Liver (tissue), 9 donors: ENCODE results near the gene RTBDN. TPM values are rescaled to one million over a fixed set of nuclear protein-coding genes. Genes with fewer than 3 reads are reported as not detected.

Experiments
- DNase-seq: peaks from one replicate; pipeline ENCODE4 v3.0.0-alpha.2; 2017; ENCODE audit warnings: low spot score
- H3K27ac ChIP-seq, 2 donors: one replicate each; pipeline ENCODE4 v1.7.0; 2013; ENCODE audit warnings: inconsistent platforms in 2 of 2, low read length in 2 of 2, control low read depth in 1 of 2, low read depth in 1 of 2, mild to moderate bottlenecking in 1 of 2
- H3K27me3 ChIP-seq, 4 donors: one replicate each; pipeline versions ENCODE4 v1.6.1 to v1.7.0; 2013; ENCODE audit warnings: low read length in 3 of 4, inconsistent platforms in 1 of 4, mild to moderate bottlenecking in 1 of 4, moderate library complexity in 1 of 4; ENCODE audit not compliant: control insufficient read depth in 4 of 4, insufficient read depth in 4 of 4
- H3K36me3 ChIP-seq, 4 donors: one replicate each; pipeline versions ENCODE4 v1.6.1 to v1.7.0; 2013; ENCODE audit warnings: low read length in 3 of 4, mild to moderate bottlenecking in 3 of 4, low read depth in 1 of 4, moderate library complexity in 1 of 4; ENCODE audit not compliant: control insufficient read depth in 4 of 4, insufficient read depth in 3 of 4
- H3K4me1 ChIP-seq, 4 donors: one replicate each; pipeline versions ENCODE4 v1.6.1 to v1.7.0; 2013; ENCODE audit warnings: low read length in 3 of 4, mild to moderate bottlenecking in 3 of 4, moderate library complexity in 1 of 4; ENCODE audit not compliant: control insufficient read depth in 4 of 4, insufficient read depth in 4 of 4
- H3K4me3 ChIP-seq, 3 donors: one replicate each; pipeline versions ENCODE4 v1.6.1 to v1.7.0; 2013; ENCODE audit warnings: low read length in 3 of 3, control low read depth in 1 of 3, low read depth in 1 of 3, mild to moderate bottlenecking in 1 of 3
- H3K9ac ChIP-seq, 2 donors: one replicate each; pipeline ENCODE4 v1.7.0; 2013; ENCODE audit warnings: low read length in 2 of 2, mild to moderate bottlenecking in 2 of 2, moderate library complexity in 2 of 2, control low read depth in 1 of 2, low read depth in 1 of 2
- H3K9me3 ChIP-seq, 4 donors: one replicate each; pipeline versions ENCODE4 v1.6.1 to v1.7.0; 2013; ENCODE audit warnings: low read length in 3 of 4; ENCODE audit not compliant: control insufficient read depth in 4 of 4
- ATF3 ChIP-seq: IDR thresholded peaks from 2 replicates; pipeline ENCODE4 v1.6.1; 2016; ENCODE audit warnings: antibody characterized with exemption
- CTCF ChIP-seq: fragments of 150-350 bp; IDR thresholded peaks from 2 replicates; pipeline ENCODE4 v1.5.1; 2017; ENCODE audit warnings: improper control_type of control experiment, low read depth, low read length; ENCODE audit not compliant: missing input control
- EGR1 ChIP-seq, 2 donors: IDR thresholded peaks; 2 replicates each; pipeline ENCODE4 v1.6.1; 2016 to 2018; ENCODE audit warnings: antibody characterized with exemption in 2 of 2, low read depth in 2 of 2
- FOXA1 ChIP-seq: IDR thresholded peaks from 2 replicates; pipeline ENCODE4 v1.6.1; 2016; ENCODE audit warnings: antibody characterized with exemption
- FOXA2 ChIP-seq: IDR thresholded peaks from 2 replicates; pipeline ENCODE4 v1.6.1; 2016; ENCODE audit warnings: antibody characterized with exemption
- GABPA ChIP-seq, 2 donors: IDR thresholded peaks in 1 of 2; conservative IDR thresholded peaks in 1 of 2; 2 replicates each; pipeline ENCODE4 v1.6.1; 2016; ENCODE audit warnings: antibody characterized with exemption in 2 of 2, mild to moderate bottlenecking in 1 of 2, moderate library complexity in 1 of 2
- HNF4A ChIP-seq, 2 donors: conservative IDR thresholded peaks; 2 replicates each; pipeline ENCODE4 v1.6.1; 2016; ENCODE audit warnings: antibody characterized with exemption in 2 of 2, mild to moderate bottlenecking in 2 of 2
- HNF4G ChIP-seq: IDR thresholded peaks from 2 replicates; pipeline ENCODE4 v1.6.1; 2016; ENCODE audit warnings: antibody characterized with exemption
- JUND ChIP-seq, 2 donors: IDR thresholded peaks; 2 replicates each; pipeline ENCODE4 v1.6.1; 2016; ENCODE audit warnings: antibody characterized with exemption in 2 of 2
- NR2F2 ChIP-seq: IDR thresholded peaks from 2 replicates; pipeline ENCODE4 v1.6.1; 2016; ENCODE audit warnings: antibody characterized with exemption
- RAD21 ChIP-seq, 2 donors: IDR thresholded peaks; 2 replicates each; pipeline ENCODE4 v1.6.1; 2016; ENCODE audit warnings: antibody characterized with exemption in 2 of 2, mild to moderate bottlenecking in 2 of 2
- REST ChIP-seq: IDR thresholded peaks from 2 replicates; pipeline ENCODE4 v1.6.1; 2016; ENCODE audit warnings: antibody characterized with exemption, mild to moderate bottlenecking
- RXRA ChIP-seq, 2 donors: IDR thresholded peaks; 2 replicates each; pipeline ENCODE4 v1.6.1; 2017 to 2018; ENCODE audit warnings: antibody characterized with exemption in 2 of 2, mild to moderate bottlenecking in 1 of 2
- SP1 ChIP-seq: IDR thresholded peaks from 2 replicates; pipeline ENCODE4 v1.6.1; 2018; ENCODE audit warnings: antibody characterized with exemption, mild to moderate bottlenecking
- TAF1 ChIP-seq: conservative IDR thresholded peaks from 2 replicates; pipeline ENCODE4 v1.6.1; 2016; ENCODE audit warnings: antibody characterized with exemption, mild to moderate bottlenecking
- YY1 ChIP-seq: IDR thresholded peaks from 2 replicates; pipeline ENCODE4 v1.6.1; 2016; ENCODE audit warnings: antibody characterized with exemption, mild to moderate bottlenecking
- WGBS: extraction: QIAGEN DNeasy Blood & Tissue Kit; methylation state at CpG from one replicate; pipeline ENCODE4 v1.1.7; 2013; 5-methylcytosine and 5-hydroxymethylcytosine counted together
- polyA plus RNA-seq, 2 donors: library from polyadenylated mRNA; stranded (reverse) in 1 of 2; unstranded in 1 of 2; fragments of 200-250 nt in 1 of 2; fragments of >200 nt in 1 of 2; fragmentation: Nextera tagmentation in 1 of 2; extraction: Ambion mirVana in 1 of 2; gene quantifications; one replicate each; pipeline versions ENCODE4 v1.2.1 to v1.2.3, GENCODE V29; 2013 to 2015
- total RNA-seq, 2 donors: library from RNA; depleted of rRNA; stranded (reverse); fragments of >200 nt; gene quantifications; one replicate each; pipeline ENCODE4 v1.2.3, GENCODE V29; 2014
- TF ChIP-seq, protein P1 (sequence below): IDR thresholded peaks from 2 replicates; pipeline ENCODE4 v1.6.1; 2016; ENCODE audit warnings: antibody characterized with exemption
- TF ChIP-seq, protein P2 (sequence below): IDR thresholded peaks from 2 replicates; pipeline ENCODE4 v1.6.1; 2016; ENCODE audit warnings: antibody characterized with exemption
- donor health status: healthy.
- donor health status: healthy.
- donor health status: healthy.
- donor health status: healthy.
- donor health status: healthy.

Gene RTBDN
- total and polyA plus RNA-seq, 4 donors = not detected

DNA sequence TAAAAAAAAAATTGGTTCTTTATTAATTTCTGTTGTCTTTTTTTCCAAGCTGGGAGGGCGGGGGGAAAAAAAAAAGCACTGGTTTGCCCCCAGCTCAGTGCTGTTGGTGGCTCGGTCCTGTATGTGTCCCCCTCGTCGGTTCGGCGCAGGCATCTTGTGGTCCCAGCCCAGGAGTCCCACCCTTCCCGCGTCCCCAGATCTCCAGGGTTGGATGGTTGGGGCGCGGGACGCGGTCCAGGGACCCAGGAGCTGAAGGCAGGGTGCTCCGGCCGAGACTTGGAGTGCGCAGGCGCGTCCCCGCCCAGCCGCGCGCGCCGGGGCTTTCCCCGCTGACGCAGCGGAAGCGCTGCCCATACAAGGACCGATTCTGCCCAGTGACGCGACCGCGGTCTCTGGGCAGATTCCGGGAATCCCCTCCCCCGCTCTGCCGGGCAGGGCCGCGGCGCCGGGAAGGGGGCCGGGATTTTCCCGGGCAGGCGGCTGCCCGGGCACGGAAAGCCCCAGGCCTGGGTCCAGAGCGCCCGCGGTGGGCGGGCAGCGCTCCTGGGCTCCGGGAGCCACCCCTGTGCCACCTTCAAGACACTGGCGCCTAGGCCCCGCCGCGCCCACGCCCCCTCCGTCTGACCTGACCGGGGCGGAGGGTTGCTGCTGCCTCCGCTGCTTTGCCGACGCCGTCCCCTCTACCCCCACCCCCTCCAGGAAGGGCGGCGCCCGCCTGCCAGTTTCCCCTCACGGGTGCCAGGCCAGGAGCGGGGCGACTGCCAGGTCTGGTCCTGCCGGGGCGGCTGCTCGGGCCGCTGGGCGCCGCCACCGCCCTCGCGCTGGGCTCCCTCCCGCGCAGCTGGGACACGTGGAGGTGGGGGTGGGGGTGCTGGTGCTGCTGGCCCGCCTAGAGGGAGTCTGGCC is 40.8 kb downstream of the RTBDN start:
- TF ChIP-seq RAD21 (IDR thresholded peaks at IDR 0.05) (peak in 1 of 2 donors; percentile 18), FOXA2 (peak; percentile 13), SP1 (peak; percentile 46), EGR1 (IDR thresholded peaks at IDR 0.05; ENCODE audit: low read depth in 2 of 2) (peak; percentile 70 to 75), FOXA1 (no peak), YY1 (peak; percentile 69), TAF1 (peak; percentile 59), CTCF (no peak), HNF4G (no peak), REST (peak; percentile 88), RXRA (IDR thresholded peaks at IDR 0.05) (no peak), GABPA (IDR thresholded peaks at IDR 0.05 in 1 of 2, conservative IDR thresholded peaks at IDR 0.05 in 1 of 2) (peak in 1 of 2 donors; percentile 67), ATF3 (no peak), NR2F2 (no peak), HNF4A (conservative IDR thresholded peaks at IDR 0.05) (no peak), JUND (IDR thresholded peaks at IDR 0.05) (peak; percentile 7 to 56)
- TF ChIP-seq, protein P1, sequence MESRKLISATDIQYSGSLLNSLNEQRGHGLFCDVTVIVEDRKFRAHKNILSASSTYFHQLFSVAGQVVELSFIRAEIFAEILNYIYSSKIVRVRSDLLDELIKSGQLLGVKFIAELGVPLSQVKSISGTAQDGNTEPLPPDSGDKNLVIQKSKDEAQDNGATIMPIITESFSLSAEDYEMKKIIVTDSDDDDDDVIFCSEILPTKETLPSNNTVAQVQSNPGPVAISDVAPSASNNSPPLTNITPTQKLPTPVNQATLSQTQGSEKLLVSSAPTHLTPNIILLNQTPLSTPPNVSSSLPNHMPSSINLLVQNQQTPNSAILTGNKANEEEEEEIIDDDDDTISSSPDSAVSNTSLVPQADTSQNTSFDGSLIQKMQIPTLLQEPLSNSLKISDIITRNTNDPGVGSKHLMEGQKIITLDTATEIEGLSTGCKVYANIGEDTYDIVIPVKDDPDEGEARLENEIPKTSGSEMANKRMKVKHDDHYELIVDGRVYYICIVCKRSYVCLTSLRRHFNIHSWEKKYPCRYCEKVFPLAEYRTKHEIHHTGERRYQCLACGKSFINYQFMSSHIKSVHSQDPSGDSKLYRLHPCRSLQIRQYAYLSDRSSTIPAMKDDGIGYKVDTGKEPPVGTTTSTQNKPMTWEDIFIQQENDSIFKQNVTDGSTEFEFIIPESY = no peak
- TF ChIP-seq, protein P2, sequence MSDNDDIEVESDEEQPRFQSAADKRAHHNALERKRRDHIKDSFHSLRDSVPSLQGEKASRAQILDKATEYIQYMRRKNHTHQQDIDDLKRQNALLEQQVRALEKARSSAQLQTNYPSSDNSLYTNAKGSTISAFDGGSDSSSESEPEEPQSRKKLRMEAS = no peak
- peak overlapping the region; percentile 83 to 99 (median 98) for H3K4me3 ChIP-seq
- H3K27ac ChIP-seq = peak overlapping the region; percentile 98 to 99
- H3K27me3 ChIP-seq = no peaks in the 10 kb centered on the region
- DNase-seq = peak; percentile 94
- H3K9me3 ChIP-seq = no peaks in the 10 kb centered on the region
- H3K4me1 ChIP-seq = peaks cover 2 to 33% (median 21%) of the 10 kb centered on the region in 4 donors
- H3K9ac ChIP-seq = peak overlapping the region; percentile 98 to 100
- peaks cover 0 to 3% (median under 1%) of the 10 kb centered on the region in 4 donors for H3K36me3 ChIP-seq
- WGBS = under 1% methylated on average over 81 of the region's 81 CpGs
